Measurements from ENCODE around the gene RGS7.
"Not testable (repeated sequence)": the region's sequence is repeated elsewhere in the genome, so short reads cannot be mapped to it uniquely, and the experiment has no call there.

Gene RGS7

DNA sequence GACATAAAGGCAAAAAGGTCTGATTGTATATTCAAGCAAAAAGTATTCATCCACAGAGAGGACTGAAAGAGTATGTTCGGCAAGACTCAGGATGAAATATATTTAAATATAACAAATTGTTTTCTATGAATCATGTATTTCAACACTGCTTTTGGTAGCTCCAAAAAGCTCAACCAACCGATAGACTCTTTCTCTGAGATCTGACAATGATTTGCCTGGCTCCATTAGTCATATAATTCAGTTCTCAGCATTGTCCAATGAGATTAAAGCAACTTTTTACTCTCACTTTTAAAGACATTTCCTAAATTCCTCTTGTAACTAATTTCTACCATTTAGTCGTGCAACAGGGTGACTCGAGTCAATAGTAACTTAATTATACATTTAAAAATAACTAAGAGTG, 426.0 kb downstream of the RGS7 start:
- Histone ChIP-seq H3K4me3 (ENCODE audit: low read length) (no peak overlapping the region), H3K27ac (ENCODE audit: low read depth, low read length) (no peak overlapping the region), H3K9ac (ENCODE audit: low read length) (no peak overlapping the region), H3K36me3 (ENCODE audit: control insufficient read depth, insufficient read depth, low read length) (no peaks in the 10 kb centered on the region), H3K27me3 (ENCODE audit: control insufficient read depth, insufficient read depth, low read length) (no peaks in the 10 kb centered on the region), H3K4me1 (ENCODE audit: control insufficient read depth, insufficient read depth, low read length) (no peaks in the 10 kb centered on the region)

DNA sequence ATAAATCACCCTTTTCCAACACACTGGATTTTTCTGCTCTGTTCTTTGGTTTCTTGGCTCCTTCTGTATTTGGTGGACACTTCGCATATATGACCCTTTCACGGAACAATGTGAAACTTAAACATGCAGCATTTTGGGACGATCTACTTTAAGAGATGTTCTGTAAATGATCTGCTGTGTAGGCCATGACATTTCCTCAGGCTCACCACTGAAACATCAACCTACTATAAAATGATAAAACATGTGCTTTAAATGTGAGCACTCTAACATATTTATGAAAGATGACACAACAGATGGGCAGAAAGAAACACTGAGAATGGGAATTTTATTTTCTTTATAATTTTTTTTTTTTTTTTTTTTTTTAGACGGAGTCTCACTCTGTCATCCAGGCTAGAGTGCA, 428.7 kb downstream of the RGS7 start:
- no peaks in the 10 kb centered on the region for H3K4me1 ChIP-seq (ENCODE audit: control insufficient read depth, insufficient read depth, low read length)
- no peaks in the 10 kb centered on the region for H3K36me3 ChIP-seq (ENCODE audit: control insufficient read depth, insufficient read depth, low read length)
- no peaks in the 10 kb centered on the region for H3K27me3 ChIP-seq (ENCODE audit: control insufficient read depth, insufficient read depth, low read length)
- H3K9ac ChIP-seq (ENCODE audit: low read length): no peak overlapping the region
- H3K27ac ChIP-seq (ENCODE audit: low read depth, low read length): no peak overlapping the region
- H3K4me3 ChIP-seq (ENCODE audit: low read length): no peak overlapping the region

DNA sequence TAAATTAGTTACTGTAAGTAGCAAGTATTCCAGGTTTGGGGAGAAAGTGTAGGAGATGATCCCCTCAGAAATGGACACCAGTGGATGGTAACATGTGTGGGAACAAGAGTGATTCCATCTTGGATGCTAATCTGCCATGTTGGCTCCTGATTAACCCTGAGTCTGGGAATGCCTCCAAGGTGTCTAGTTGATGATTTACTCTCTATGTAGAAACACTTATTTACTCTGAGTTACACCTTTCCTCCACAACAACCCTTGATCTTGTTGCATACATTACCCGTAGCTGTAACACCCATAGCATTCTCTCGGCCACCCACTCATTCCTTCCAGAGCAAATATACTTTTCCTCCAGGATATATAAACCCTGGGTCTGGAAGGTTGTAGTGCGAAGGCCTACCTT, 429.2 kb downstream of the RGS7 start:
- no peaks in the 10 kb centered on the region for H3K4me1 ChIP-seq (ENCODE audit: control insufficient read depth, insufficient read depth, low read length)
- H3K27ac ChIP-seq (ENCODE audit: low read depth, low read length): no peak overlapping the region
- H3K4me3 ChIP-seq (ENCODE audit: low read length): no peak overlapping the region
- H3K36me3 ChIP-seq (ENCODE audit: control insufficient read depth, insufficient read depth, low read length): no peaks in the 10 kb centered on the region
- no peaks in the 10 kb centered on the region for H3K27me3 ChIP-seq (ENCODE audit: control insufficient read depth, insufficient read depth, low read length)
- H3K9ac ChIP-seq (ENCODE audit: low read length): no peak overlapping the region

DNA sequence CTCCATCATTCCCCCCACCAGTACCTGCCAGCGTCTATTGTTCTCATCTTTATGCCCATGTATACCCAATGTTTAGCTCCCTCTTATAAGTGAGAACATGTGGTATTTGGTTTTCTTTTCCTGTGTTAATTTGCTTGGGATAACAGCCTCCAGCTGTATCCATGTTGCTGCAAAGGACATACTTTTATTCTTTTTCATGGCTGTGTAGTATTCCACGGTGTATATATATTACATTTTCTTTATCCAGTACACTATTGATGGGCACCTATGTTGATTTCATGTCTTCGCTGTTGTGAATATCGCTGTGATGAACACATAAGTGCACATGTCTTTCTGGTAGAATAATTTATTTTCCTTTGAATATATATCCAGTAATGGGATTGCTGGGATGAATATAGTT, 431.7 kb downstream of the RGS7 start:
- no peak overlapping the region for H3K27ac ChIP-seq (ENCODE audit: low read depth, low read length)
- H3K27me3 ChIP-seq (ENCODE audit: control insufficient read depth, insufficient read depth, low read length): no peaks in the 10 kb centered on the region
- H3K36me3 ChIP-seq (ENCODE audit: control insufficient read depth, insufficient read depth, low read length): no peaks in the 10 kb centered on the region
- H3K9ac ChIP-seq (ENCODE audit: low read length): no peak overlapping the region
- no peak overlapping the region for H3K4me3 ChIP-seq (ENCODE audit: low read length)
- no peaks in the 10 kb centered on the region for H3K4me1 ChIP-seq (ENCODE audit: control insufficient read depth, insufficient read depth, low read length)

DNA sequence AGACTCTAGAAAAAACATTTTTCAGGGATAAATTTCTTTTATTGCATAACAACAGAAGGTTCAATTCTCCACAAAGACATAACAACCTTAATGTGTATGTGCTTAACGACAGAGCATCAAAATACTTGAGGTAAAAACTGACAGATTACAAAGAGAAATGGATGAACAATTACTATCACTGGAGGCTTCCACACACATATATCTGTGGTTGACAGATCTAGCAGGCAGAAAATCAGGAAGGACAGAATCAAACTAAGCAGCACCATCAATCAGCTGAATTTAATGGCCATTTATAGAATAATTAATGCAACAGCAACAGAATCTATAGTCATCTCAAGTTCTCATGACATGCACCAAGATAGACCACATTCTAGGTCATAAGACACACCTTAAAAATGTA, 439.0 kb downstream of the RGS7 start:
- H3K9ac ChIP-seq (ENCODE audit: low read length): no peak overlapping the region
- H3K36me3 ChIP-seq (ENCODE audit: control insufficient read depth, insufficient read depth, low read length): no peaks in the 10 kb centered on the region
- no peaks in the 10 kb centered on the region for H3K4me1 ChIP-seq (ENCODE audit: control insufficient read depth, insufficient read depth, low read length)
- no peaks in the 10 kb centered on the region for H3K27me3 ChIP-seq (ENCODE audit: control insufficient read depth, insufficient read depth, low read length)
- H3K27ac ChIP-seq (ENCODE audit: low read depth, low read length): no peak overlapping the region
- H3K4me3 ChIP-seq (ENCODE audit: low read length): no peak overlapping the region

DNA sequence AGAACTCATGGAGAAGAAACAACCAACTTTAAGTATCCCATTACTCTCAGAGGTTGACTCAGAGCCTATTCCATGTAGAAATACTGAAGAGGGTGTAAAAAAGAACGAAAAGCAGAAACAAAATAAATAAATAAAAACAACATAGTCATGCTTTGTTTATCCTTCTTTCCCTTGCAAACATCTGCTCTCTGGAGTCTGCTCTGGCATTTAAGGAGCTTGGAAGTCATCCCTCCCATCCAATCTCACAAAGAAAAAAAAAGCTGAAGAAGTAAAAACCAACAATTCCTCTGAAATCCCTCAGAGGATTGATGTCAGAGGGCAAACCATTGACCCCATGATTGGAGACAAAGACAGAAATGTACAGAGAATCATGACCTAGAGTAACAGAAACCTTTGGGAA, 442.5 kb downstream of the RGS7 start:
- Histone ChIP-seq H3K4me3 (ENCODE audit: low read length) (no peak overlapping the region), H3K4me1 (ENCODE audit: control insufficient read depth, insufficient read depth, low read length) (no peaks in the 10 kb centered on the region), H3K36me3 (ENCODE audit: control insufficient read depth, insufficient read depth, low read length) (no peaks in the 10 kb centered on the region), H3K27ac (ENCODE audit: low read depth, low read length) (no peak overlapping the region), H3K27me3 (ENCODE audit: control insufficient read depth, insufficient read depth, low read length) (no peaks in the 10 kb centered on the region), H3K9ac (ENCODE audit: low read length) (no peak overlapping the region)

DNA sequence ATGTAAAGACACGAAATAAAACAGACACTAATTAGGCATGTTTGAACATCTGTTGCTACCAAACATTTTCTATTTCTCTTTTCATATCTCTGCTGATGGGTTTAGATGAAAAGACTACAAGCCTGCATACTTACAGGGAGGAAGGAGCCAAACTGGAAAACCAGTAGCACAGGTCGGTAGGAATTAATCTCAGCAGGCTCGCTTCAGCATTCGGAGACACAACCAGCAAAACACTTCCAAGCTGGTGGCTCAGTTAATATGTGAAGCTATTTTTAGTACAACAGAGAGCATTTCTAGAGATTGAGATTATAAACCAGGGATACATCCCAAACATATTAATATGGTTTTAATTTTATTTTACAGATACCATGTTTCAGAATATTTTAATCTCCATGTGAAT, 444.2 kb downstream of the RGS7 start:
- Histone ChIP-seq H3K4me3 (ENCODE audit: low read length) (no peak overlapping the region), H3K36me3 (ENCODE audit: control insufficient read depth, insufficient read depth, low read length) (no peaks in the 10 kb centered on the region), H3K27ac (ENCODE audit: low read depth, low read length) (no peak overlapping the region), H3K27me3 (ENCODE audit: control insufficient read depth, insufficient read depth, low read length) (no peaks in the 10 kb centered on the region), H3K4me1 (ENCODE audit: control insufficient read depth, insufficient read depth, low read length) (no peaks in the 10 kb centered on the region), H3K9ac (ENCODE audit: low read length) (no peak overlapping the region)

DNA sequence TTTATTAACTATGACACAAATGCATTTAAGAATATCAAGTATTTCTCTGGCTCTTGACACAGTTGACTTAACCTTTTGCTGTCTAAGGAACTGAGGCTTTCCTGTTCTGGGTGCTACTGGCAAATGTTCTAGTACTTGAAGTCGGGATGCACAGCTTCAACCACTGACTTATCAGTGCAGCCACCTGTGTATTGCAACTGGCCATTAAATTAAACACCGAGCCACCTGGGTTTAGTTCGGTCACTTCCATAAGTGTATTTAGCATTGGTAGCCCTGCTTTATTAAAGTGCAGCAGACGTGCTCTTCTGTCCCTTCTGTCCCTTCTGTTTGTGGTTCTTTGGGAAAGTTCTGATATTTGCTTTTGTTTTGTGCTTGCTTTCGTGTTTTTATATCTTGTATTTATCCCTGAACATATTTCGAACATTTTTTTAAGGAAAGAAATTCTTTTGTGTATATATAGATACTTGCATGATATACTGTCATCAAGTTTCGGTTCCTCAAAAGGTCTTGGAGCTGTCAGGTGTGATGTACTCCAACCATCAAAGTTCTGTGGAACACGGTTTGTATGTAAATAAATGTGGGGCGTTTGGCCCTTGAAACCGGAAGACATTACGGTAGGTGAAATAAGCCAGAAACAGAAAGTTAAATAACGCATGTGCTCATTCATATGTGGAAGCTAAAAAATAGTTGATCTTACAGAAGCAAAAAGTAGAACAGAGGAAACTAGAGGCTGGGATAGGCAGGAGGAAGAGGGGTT, 447.1 kb downstream of the RGS7 start:
- Histone ChIP-seq H3K4me3 (ENCODE audit: low read length) (no peak overlapping the region), H3K27me3 (ENCODE audit: control insufficient read depth, insufficient read depth, low read length) (no peaks in the 10 kb centered on the region), H3K4me1 (ENCODE audit: control insufficient read depth, insufficient read depth, low read length) (no peaks in the 10 kb centered on the region), H3K27ac (ENCODE audit: low read depth, low read length) (no peak overlapping the region), H3K9ac (ENCODE audit: low read length) (no peak overlapping the region), H3K36me3 (ENCODE audit: control insufficient read depth, insufficient read depth, low read length) (no peaks in the 10 kb centered on the region)

DNA sequence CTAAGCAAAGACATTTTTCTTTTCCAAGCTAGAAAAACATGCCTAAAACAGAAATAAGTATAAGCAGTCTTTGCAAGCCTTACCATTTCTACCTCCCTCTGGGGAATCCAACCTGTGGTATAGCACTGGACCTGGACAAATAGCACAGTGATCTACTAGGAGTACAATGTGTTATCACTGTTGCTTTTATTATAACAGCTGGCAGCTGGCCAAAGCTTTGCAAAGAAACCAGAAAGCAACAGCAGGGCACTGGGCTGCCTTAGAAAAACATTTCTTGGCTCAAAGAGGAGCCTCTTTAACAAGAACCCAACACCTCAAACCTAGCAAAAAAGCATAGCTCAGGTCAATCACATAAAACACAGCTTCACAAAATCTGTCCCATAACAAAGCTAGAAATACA, 450.5 kb downstream of the RGS7 start:
- Histone ChIP-seq H3K4me3 (ENCODE audit: low read length) (no peak overlapping the region), H3K36me3 (ENCODE audit: control insufficient read depth, insufficient read depth, low read length) (no peaks in the 10 kb centered on the region), H3K27me3 (ENCODE audit: control insufficient read depth, insufficient read depth, low read length) (no peaks in the 10 kb centered on the region), H3K9ac (ENCODE audit: low read length) (no peak overlapping the region), H3K27ac (ENCODE audit: low read depth, low read length) (no peak overlapping the region), H3K4me1 (ENCODE audit: control insufficient read depth, insufficient read depth, low read length) (no peaks in the 10 kb centered on the region)

DNA sequence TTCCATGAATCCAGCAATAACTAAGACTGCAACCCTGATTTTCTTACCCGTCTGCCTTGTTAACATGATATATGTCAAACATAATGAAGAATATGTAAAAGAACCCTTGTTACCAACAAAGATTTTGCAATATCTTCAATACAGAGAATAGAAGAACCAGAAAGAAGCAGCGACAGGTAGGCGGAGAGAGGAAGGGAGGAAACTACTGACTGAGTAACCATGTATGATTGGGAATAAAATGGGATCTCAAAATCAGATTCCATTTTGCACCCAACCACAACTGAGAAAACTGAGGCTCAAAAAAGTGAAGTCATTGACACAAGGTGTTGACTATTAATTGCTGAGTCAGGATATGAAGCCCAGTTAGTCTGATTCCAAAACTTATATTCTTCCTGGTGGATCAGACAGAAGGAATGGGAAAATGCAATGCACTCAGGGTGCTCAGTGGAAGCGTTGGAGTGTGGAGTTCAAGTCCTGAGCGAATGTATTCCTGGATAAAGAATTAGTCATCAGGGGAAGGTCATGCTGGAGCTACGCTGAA, 451.7 kb downstream of the RGS7 start:
- Histone ChIP-seq H3K27ac (ENCODE audit: low read depth, low read length) (no peak overlapping the region), H3K4me3 (ENCODE audit: low read length) (no peak overlapping the region), H3K27me3 (ENCODE audit: control insufficient read depth, insufficient read depth, low read length) (no peaks in the 10 kb centered on the region), H3K4me1 (ENCODE audit: control insufficient read depth, insufficient read depth, low read length) (no peaks in the 10 kb centered on the region), H3K36me3 (ENCODE audit: control insufficient read depth, insufficient read depth, low read length) (no peaks in the 10 kb centered on the region), H3K9ac (ENCODE audit: low read length) (no peak overlapping the region)

DNA sequence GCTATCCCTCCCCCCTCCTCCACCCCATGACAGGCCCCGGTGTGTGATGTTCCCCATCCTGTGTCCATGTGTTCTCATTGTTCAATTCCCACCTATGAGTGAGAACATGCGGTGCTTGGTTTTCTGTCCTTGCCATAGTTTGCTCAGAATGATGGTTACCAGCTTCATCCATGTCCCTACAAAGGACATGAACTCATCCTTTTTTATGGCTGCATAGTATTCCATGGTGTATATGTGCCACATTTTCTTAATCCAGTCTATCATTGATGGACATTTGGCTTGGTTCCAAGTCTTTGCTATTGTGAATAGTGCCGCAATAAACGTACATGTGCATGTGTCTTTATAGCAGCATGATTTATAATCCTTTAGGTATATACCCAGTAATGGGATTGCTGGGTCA, 461.6 kb downstream of the RGS7 start:
- H3K27me3 ChIP-seq (ENCODE audit: control insufficient read depth, insufficient read depth, low read length); H3K36me3 ChIP-seq (ENCODE audit: control insufficient read depth, insufficient read depth, low read length); H3K9ac ChIP-seq (ENCODE audit: low read length); H3K27ac ChIP-seq (ENCODE audit: low read depth, low read length); H3K4me1 ChIP-seq (ENCODE audit: control insufficient read depth, insufficient read depth, low read length); H3K4me3 ChIP-seq (ENCODE audit: low read length): not testable (repeated sequence)

DNA sequence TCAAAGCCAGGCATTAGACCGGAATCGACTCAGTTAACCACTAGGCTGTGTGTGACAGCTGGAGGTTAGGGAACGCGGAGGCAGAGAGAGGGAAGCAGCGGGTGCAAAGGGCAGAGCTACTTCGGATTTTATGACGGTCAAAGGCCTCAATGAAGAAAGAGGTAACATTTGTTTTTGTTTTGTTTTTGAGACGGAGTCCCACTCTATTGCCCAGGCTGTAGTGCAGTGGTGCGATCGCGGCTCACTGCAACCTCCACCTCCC, 468.3 kb downstream of the RGS7 start:
- H3K4me3 ChIP-seq (ENCODE audit: low read length): no peak overlapping the region

DNA sequence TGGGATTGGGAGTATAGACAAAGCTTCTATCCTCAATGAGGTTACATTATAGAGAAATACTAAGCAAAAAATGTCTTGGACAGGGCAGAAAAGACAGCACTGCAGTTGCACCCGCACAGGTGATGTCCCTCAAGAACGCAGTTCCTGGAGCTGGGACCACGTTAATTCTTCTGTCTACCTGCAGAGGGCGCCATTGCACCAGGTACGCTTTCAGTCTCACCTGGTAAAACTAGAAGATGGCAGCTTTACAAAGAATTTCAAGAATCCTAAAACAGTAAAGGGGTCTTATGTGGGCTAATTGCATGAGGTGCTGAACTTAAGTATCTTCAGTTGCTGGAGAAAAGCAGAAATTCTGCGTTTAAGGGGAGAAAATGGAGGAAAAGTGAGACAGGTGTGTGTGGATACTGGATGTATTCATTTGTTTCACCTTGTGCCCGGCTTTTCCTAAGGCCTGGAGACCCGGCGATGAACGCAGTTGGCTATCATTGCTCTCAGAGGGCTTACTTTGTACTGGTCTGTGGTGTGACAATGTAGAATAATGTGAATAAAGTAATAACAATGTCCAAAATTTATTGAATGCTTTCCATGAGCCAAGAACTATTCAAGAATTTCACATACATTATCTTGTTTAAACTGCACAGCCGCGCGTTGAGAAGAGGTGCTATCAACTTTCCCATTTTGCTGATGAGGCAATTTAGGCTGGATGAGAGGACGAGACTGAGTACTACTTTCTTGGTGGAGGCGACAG, 468.8 kb downstream of the RGS7 start:
- Histone ChIP-seq H3K27ac (ENCODE audit: low read depth, low read length) (no peak overlapping the region), H3K4me3 (ENCODE audit: low read length) (no peak overlapping the region), H3K36me3 (ENCODE audit: control insufficient read depth, insufficient read depth, low read length) (no peaks in the 10 kb centered on the region), H3K9ac (ENCODE audit: low read length) (no peak overlapping the region), H3K4me1 (ENCODE audit: control insufficient read depth, insufficient read depth, low read length) (no peaks in the 10 kb centered on the region), H3K27me3 (ENCODE audit: control insufficient read depth, insufficient read depth, low read length) (no peaks in the 10 kb centered on the region)

More for the DNA sequence above, 468.3 kb downstream of the RGS7 start:
- H3K27me3 ChIP-seq (ENCODE audit: control insufficient read depth, insufficient read depth, low read length): no peaks in the 10 kb centered on the region
- no peaks in the 10 kb centered on the region for H3K36me3 ChIP-seq (ENCODE audit: control insufficient read depth, insufficient read depth, low read length)
- no peak overlapping the region for H3K9ac ChIP-seq (ENCODE audit: low read length)
- H3K27ac ChIP-seq (ENCODE audit: low read depth, low read length): no peak overlapping the region
- H3K4me1 ChIP-seq (ENCODE audit: control insufficient read depth, insufficient read depth, low read length): no peaks in the 10 kb centered on the region

Data from rectal smooth muscle tissue (tissue), 1 donor.